HG03571 (cell line): ENCODE measurements around the gene ARID1B.
"Not testable (repeated sequence)": the region's sequence is repeated elsewhere in the genome, so short reads cannot be mapped to it uniquely, and the experiment has no call there.

ENCODE experiments used
- ATAC-seq: cut with Tn5 transposase; IDR thresholded peaks from one replicate; pipeline ENCODE4 v1.9.1; 2021; ENCODE audit not compliant: unreplicated experiment

ARID1B gene

GRCh38 chr6:157144859-157145568, 367.8 kb downstream of the ARID1B start:
- ATAC-seq = no peak

- ATAC-seq = no peak
Observed at GRCh38 chr6:157145656-157146285, 368.6 kb downstream of the ARID1B start.

GRCh38 chr6:157147054-157148026, 370.2 kb downstream of the ARID1B start:
- not testable (repeated sequence) for ATAC-seq

GRCh38 chr6:157148391-157149323, 371.5 kb downstream of the ARID1B start:
- ATAC-seq = no peak

- ATAC-seq = no peak
Observed at GRCh38 chr6:157150076-157150475, 372.9 kb downstream of the ARID1B start.

GRCh38 chr6:157151029-157151428, 373.9 kb downstream of the ARID1B start:
- no peak for ATAC-seq

GRCh38 chr6:157151989-157152388, 374.8 kb downstream of the ARID1B start:
- ATAC-seq = no peak

GRCh38 chr6:157152556-157152955, 375.4 kb downstream of the ARID1B start:
- no peak for ATAC-seq

- no peak for ATAC-seq
Observed at GRCh38 chr6:157155804-157156203, 378.6 kb downstream of the ARID1B start.

- no peak for ATAC-seq
Observed at GRCh38 chr6:157157258-157157657, 380.1 kb downstream of the ARID1B start.

- no peak for ATAC-seq
Observed at GRCh38 chr6:157158456-157158855, 381.3 kb downstream of the ARID1B start.

GRCh38 chr6:157158897-157159296, 381.7 kb downstream of the ARID1B start:
- no peak for ATAC-seq

- ATAC-seq = no peak
Observed at GRCh38 chr6:157159348-157159747, 382.2 kb downstream of the ARID1B start.

GRCh38 chr6:157161912-157162311, 384.7 kb downstream of the ARID1B start:
- ATAC-seq = no peak

GRCh38 chr6:157162766-157163433, 385.7 kb downstream of the ARID1B start:
- ATAC-seq = no peak

GRCh38 chr6:157163434-157164159, 386.4 kb downstream of the ARID1B start:
- ATAC-seq = no peak

- ATAC-seq = no peak
Observed at GRCh38 chr6:157164972-157165371, 387.8 kb downstream of the ARID1B start.

GRCh38 chr6:157166784-157167183, 389.6 kb downstream of the ARID1B start:
- no peak for ATAC-seq

GRCh38 chr6:157167837-157168236, 390.7 kb downstream of the ARID1B start:
- ATAC-seq = no peak
